Nephron (organoid): ENCODE results near the gene ST8SIA4.

Experiments used
- H3K27ac Mint-ChIP-seq, 3 experiments: 2 replicates each; pipeline ENCODE4 v1.8.0; 2020; ENCODE audit warnings: mixed read lengths in 3 of 3, mild to moderate bottlenecking in 2 of 3, moderate library complexity in 1 of 3
- H3K27me3 Mint-ChIP-seq: 2 replicates; pipeline ENCODE4 v1.8.0; 2021; ENCODE audit warnings: low read depth, mild to moderate bottlenecking, moderate library complexity, mixed read lengths
- H3K36me3 Mint-ChIP-seq: 2 replicates; pipeline ENCODE4 v1.8.0; 2020; ENCODE audit warnings: low read depth, mixed read lengths
- H3K4me1 Mint-ChIP-seq: 2 replicates; pipeline ENCODE4 v1.8.0; 2020; ENCODE audit warnings: mixed read lengths
- H3K4me3 Mint-ChIP-seq, 3 experiments: 2 replicates each; pipeline ENCODE4 v1.8.0; 2020; ENCODE audit warnings: mild to moderate bottlenecking in 3 of 3, mixed read lengths in 3 of 3, moderate library complexity in 2 of 3
- H3K9me3 Mint-ChIP-seq: 2 replicates; pipeline ENCODE4 v1.8.0; 2020; ENCODE audit warnings: mixed read lengths
- CTCF ChIP-seq, 3 experiments: fragments of 200-600 bp; sonication (generic); IDR thresholded peaks; one replicate each; pipeline ENCODE4 v1.5.0; 2021; ENCODE audit warnings: antibody characterized with exemption in 3 of 3; ENCODE audit not compliant: unreplicated experiment in 3 of 3

The ST8SIA4 gene

DNA sequence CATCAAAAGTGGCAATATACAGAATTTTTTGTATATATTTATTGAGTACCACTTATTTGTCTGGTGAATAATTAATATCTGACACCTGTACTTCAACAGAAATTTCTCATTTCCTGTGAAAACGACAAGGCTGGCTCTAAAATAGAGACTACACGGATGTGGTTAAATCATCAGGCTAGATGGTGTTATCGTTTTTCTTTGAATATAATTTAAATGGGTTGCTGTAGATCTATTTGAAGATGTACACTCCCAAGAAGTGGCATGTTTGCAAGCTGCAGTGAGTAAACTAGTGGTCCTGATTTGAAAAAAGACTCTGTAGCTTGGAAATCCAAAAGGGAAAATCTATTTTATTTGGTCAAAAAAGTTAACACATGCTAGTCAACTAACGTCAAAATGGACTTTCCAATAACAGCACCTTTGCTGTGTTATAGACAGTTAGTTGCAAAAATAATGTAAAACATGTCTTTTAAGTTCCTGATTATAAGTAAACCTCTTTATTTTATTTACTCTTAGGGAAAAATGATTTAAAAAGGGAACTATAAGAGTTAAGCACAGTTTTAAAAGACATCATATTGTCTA lies 13.8 kb downstream of the ST8SIA4 start:
- H3K27ac Mint-ChIP-seq, result no peak overlapping the region
- TF ChIP-seq CTCF (IDR thresholded peaks at IDR 0.05; ENCODE audit: unreplicated experiment in 3 of 3), result no peak
- no peak overlapping the region for H3K4me3 Mint-ChIP-seq
- H3K9me3 Mint-ChIP-seq, result no peaks in the 10 kb centered on the region
- peaks cover 6% of the 10 kb centered on the region for H3K36me3 Mint-ChIP-seq
- no peaks in the 10 kb centered on the region for H3K4me1 Mint-ChIP-seq
- H3K27me3 Mint-ChIP-seq, result no peaks in the 10 kb centered on the region

GRCh38 chr5:100877274-100877673 lies 25.8 kb downstream of the ST8SIA4 start:
- Mint-ChIP-seq H3K36me3 (peaks cover 14% of the 10 kb centered on the region), H3K4me3 (no peak overlapping the region), H3K27me3 (no peaks in the 10 kb centered on the region), H3K27ac (no peak overlapping the region), H3K9me3 (no peaks in the 10 kb centered on the region), H3K4me1 (no peaks in the 10 kb centered on the region)
- no peak for TF ChIP-seq CTCF (IDR thresholded peaks at IDR 0.05; ENCODE audit: unreplicated experiment in 3 of 3)

GRCh38 chr5:100872408-100873190 lies 30.5 kb downstream of the ST8SIA4 start:
- no peak overlapping the region for H3K4me3 Mint-ChIP-seq
- no peaks in the 10 kb centered on the region for H3K4me1 Mint-ChIP-seq
- H3K9me3 Mint-ChIP-seq, result no peaks in the 10 kb centered on the region
- no peaks in the 10 kb centered on the region for H3K27me3 Mint-ChIP-seq
- no peak overlapping the region for H3K27ac Mint-ChIP-seq
- TF ChIP-seq CTCF (IDR thresholded peaks at IDR 0.05; ENCODE audit: unreplicated experiment in 3 of 3), result no peak
- peaks cover 6% of the 10 kb centered on the region for H3K36me3 Mint-ChIP-seq

DNA sequence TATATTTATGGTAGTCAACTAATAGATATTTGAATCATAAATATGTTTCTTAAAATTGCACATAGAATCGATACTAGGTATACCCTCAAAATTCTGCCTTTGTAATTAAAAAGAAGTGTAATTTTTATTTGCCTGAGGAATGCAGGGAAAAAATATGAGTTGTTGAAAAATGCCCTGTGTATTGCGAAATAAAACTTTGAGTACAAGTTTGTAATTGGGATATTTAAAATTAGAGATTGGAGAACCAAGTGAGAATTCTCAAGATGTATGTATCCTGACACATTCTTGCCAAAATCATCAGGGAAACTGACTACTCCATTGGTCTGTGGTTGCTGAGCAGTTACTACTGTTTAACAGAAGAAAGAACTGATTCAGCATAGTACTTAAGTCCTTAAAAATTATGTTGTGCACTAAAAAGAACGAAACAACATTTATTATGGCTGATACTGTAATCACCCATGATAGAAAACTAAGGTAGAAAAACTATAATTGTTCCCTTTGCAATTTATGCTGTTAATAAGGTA lies 36.0 kb downstream of the ST8SIA4 start:
- H3K36me3 Mint-ChIP-seq, result no peaks in the 10 kb centered on the region
- H3K27ac Mint-ChIP-seq, result no peak overlapping the region
- H3K27me3 Mint-ChIP-seq, result no peaks in the 10 kb centered on the region
- no peaks in the 10 kb centered on the region for H3K9me3 Mint-ChIP-seq
- TF ChIP-seq CTCF (IDR thresholded peaks at IDR 0.05; ENCODE audit: unreplicated experiment in 3 of 3), result no peak
- H3K4me1 Mint-ChIP-seq, result no peaks in the 10 kb centered on the region
- no peak overlapping the region for H3K4me3 Mint-ChIP-seq

DNA sequence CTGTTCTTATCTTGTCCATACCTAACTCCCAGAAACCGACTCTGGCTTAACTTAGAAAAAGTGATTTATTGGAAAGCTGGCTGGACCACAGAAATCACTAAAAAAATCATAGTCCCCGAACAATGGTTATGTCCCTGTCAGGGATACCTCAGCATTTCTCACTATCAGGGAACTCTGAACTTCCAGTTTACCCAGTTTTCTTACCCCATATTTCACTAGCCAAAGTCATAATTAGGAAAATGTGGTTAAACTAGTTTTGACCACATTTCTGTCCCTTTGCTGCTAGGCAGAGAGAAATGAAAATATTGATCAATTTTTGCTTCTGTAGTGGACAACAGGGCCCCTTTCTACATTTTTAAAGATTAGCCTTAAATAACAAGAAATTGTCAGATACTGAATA lies 38.2 kb downstream of the ST8SIA4 start:
- H3K36me3 Mint-ChIP-seq, result no peaks in the 10 kb centered on the region
- no peaks in the 10 kb centered on the region for H3K9me3 Mint-ChIP-seq
- H3K27ac Mint-ChIP-seq, result no peak overlapping the region
- H3K4me1 Mint-ChIP-seq, result no peaks in the 10 kb centered on the region
- TF ChIP-seq CTCF (IDR thresholded peaks at IDR 0.05; ENCODE audit: unreplicated experiment in 3 of 3), result no peak
- H3K4me3 Mint-ChIP-seq, result no peak overlapping the region
- H3K27me3 Mint-ChIP-seq, result no peaks in the 10 kb centered on the region
